ENCODE results near the gene HK1. TPM values are rescaled to one million over a fixed set of nuclear protein-coding genes. Genes with fewer than 3 reads are reported as not detected.

HK1 gene
- polyA plus RNA-seq, 1 experiment, result 47.5 TPM

- TF ChIP-seq CTCF (IDR thresholded peaks at IDR 0.05; ENCODE audit: insufficient read depth, low read depth, low read length), result no peak
- ChIA-PET CTCF (interaction anchor here (1.2 to 1.4 kb wide), 4 partner anchors 19 to 175 kb away, joined by 3 to 4 read pairs (median 3); no protein-coding TSS in a partner anchor), POLR2A (no interaction called here)
- Histone ChIP-seq H3K36me3 (ENCODE audit: control insufficient read depth, insufficient read depth, low read length) (no peaks in the 10 kb centered on the region), H3K4me3 (ENCODE audit: low read depth, low read length) (no peak overlapping the region), H3K27me3 (ENCODE audit: control insufficient read depth, insufficient read depth, low read length) (peaks cover 6% of the 10 kb centered on the region)
- DNase-seq (ENCODE audit: low read depth), result no peak
Observed at GRCh38 chr10:69411476-69411875, 133.2 kb downstream of the HK1 start.

- POLR2A ChIA-PET, result no interaction called here
- CTCF ChIA-PET, result interaction anchor here (1.0 to 1.3 kb wide), 3 partner anchors 19 to 176 kb away, joined by 3 to 4 read pairs (median 3); no protein-coding TSS in a partner anchor
- no peaks in the 10 kb centered on the region for H3K36me3 ChIP-seq (ENCODE audit: control insufficient read depth, insufficient read depth, low read length)
Observed at GRCh38 chr10:69412232-69412790, 134.0 kb downstream of the HK1 start.

GRCh38 chr10:69413221-69413865, 135.0 kb downstream of the HK1 start:
- Histone ChIP-seq H3K36me3 (ENCODE audit: control insufficient read depth, insufficient read depth, low read length) (no peaks in the 10 kb centered on the region), H3K4me3 (ENCODE audit: low read depth, low read length) (no peak overlapping the region), H3K27me3 (ENCODE audit: control insufficient read depth, insufficient read depth, low read length) (peaks cover 10% of the 10 kb centered on the region)
- ChIA-PET CTCF (interaction anchor here (0.6 to 1.9 kb wide), 16 partner anchors 10 to 1585 kb away, joined by 3 to 7 read pairs (median 3); no protein-coding TSS in a partner anchor), POLR2A (no interaction called here)
- TF ChIP-seq CTCF (IDR thresholded peaks at IDR 0.05; ENCODE audit: insufficient read depth, low read depth, low read length), result peak; percentile 80
- DNase-seq (ENCODE audit: low read depth), result no peak

More at GRCh38 chr10:69412232-69412790, 134.0 kb downstream of the HK1 start:
- no peak for TF ChIP-seq CTCF (IDR thresholded peaks at IDR 0.05; ENCODE audit: insufficient read depth, low read depth, low read length)
- peaks cover 6% of the 10 kb centered on the region for H3K27me3 ChIP-seq (ENCODE audit: control insufficient read depth, insufficient read depth, low read length)
- H3K4me3 ChIP-seq (ENCODE audit: low read depth, low read length), result no peak overlapping the region
- no peak for DNase-seq (ENCODE audit: low read depth)

- ChIA-PET CTCF (interaction anchor here (0.6 to 1.9 kb wide), 12 partner anchors 11 to 1586 kb away, joined by 3 to 7 read pairs (median 3); no protein-coding TSS in a partner anchor), POLR2A (no interaction called here)
- no peak for TF ChIP-seq CTCF (IDR thresholded peaks at IDR 0.05; ENCODE audit: insufficient read depth, low read depth, low read length)
- Histone ChIP-seq H3K36me3 (ENCODE audit: control insufficient read depth, insufficient read depth, low read length) (no peaks in the 10 kb centered on the region), H3K4me3 (ENCODE audit: low read depth, low read length) (no peak overlapping the region), H3K27me3 (ENCODE audit: control insufficient read depth, insufficient read depth, low read length) (peaks cover 10% of the 10 kb centered on the region)
- no peak for DNase-seq (ENCODE audit: low read depth)
Observed at GRCh38 chr10:69414036-69415018, 136.0 kb downstream of the HK1 start.

All from BJ (cell line).